ENCODE results near the gene TVP23A.
"Not testable (repeated sequence)": the region's sequence is repeated elsewhere in the genome, so short reads cannot be mapped to it uniquely, and the experiment has no call there.

TVP23A gene

GRCh38 chr16:10838621-10839278 is 20.2 kb upstream of the TVP23A start:
- in situ Hi-C loops (cut with HindIII; ENCODE audit: low sequenced_read_pairs), result no loop called here

GRCh38 chr16:10836174-10836853 is 17.7 kb upstream of the TVP23A start:
- in situ Hi-C loops (cut with HindIII; ENCODE audit: low sequenced_read_pairs), result no loop called here

GRCh38 chr16:10835281-10835931 is 16.8 kb upstream of the TVP23A start:
- in situ Hi-C loops (cut with HindIII; ENCODE audit: low sequenced_read_pairs), result no loop called here

- in situ Hi-C loops (cut with HindIII; ENCODE audit: low sequenced_read_pairs), result no loop called here
Observed at GRCh38 chr16:10834766-10835165, 16.2 kb upstream of the TVP23A start.

- in situ Hi-C loops (cut with HindIII; ENCODE audit: low sequenced_read_pairs), result no loop called here
Observed at GRCh38 chr16:10834130-10834529, 15.5 kb upstream of the TVP23A start.

GRCh38 chr16:10833271-10833670 is 14.7 kb upstream of the TVP23A start:
- in situ Hi-C loops (cut with HindIII; ENCODE audit: low sequenced_read_pairs), result no loop called here

- in situ Hi-C loops (cut with HindIII; ENCODE audit: low sequenced_read_pairs), result no loop called here
Observed at GRCh38 chr16:10831894-10832886, 13.6 kb upstream of the TVP23A start.

GRCh38 chr16:10830240-10830639 is 11.6 kb upstream of the TVP23A start:
- in situ Hi-C loops (cut with HindIII; ENCODE audit: low sequenced_read_pairs), result not testable (repeated sequence)

- in situ Hi-C loops (cut with HindIII; ENCODE audit: low sequenced_read_pairs), result not testable (repeated sequence)
Observed at GRCh38 chr16:10829390-10830098, 10.9 kb upstream of the TVP23A start.

GRCh38 chr16:10828851-10829366 is 10.3 kb upstream of the TVP23A start:
- in situ Hi-C loops (cut with HindIII; ENCODE audit: low sequenced_read_pairs), result no loop called here

GRCh38 chr16:10827691-10828341 is 9.2 kb upstream of the TVP23A start:
- in situ Hi-C loops (cut with HindIII; ENCODE audit: low sequenced_read_pairs), result no loop called here

GRCh38 chr16:10824111-10824893 is 5.7 kb upstream of the TVP23A start:
- in situ Hi-C loops (cut with HindIII; ENCODE audit: low sequenced_read_pairs), result no loop called here

GRCh38 chr16:10822702-10823101 is 4.1 kb upstream of the TVP23A start:
- in situ Hi-C loops (cut with HindIII; ENCODE audit: low sequenced_read_pairs), result no loop called here

- in situ Hi-C loops (cut with HindIII; ENCODE audit: low sequenced_read_pairs), result no loop called here
Observed at GRCh38 chr16:10820546-10820945, 2.0 kb upstream of the TVP23A start.

GRCh38 chr16:10817514-10817913 is 1.1 kb downstream of the TVP23A start:
- in situ Hi-C loops (cut with HindIII; ENCODE audit: low sequenced_read_pairs), result no loop called here

GRCh38 chr16:10813099-10813455 is 5.5 kb downstream of the TVP23A start:
- in situ Hi-C loops (cut with HindIII; ENCODE audit: low sequenced_read_pairs), result no loop called here

- in situ Hi-C loops (cut with HindIII; ENCODE audit: low sequenced_read_pairs), result no loop called here
Observed at GRCh38 chr16:10812312-10813098, 6.1 kb downstream of the TVP23A start.

GRCh38 chr16:10809706-10810105 is 8.9 kb downstream of the TVP23A start:
- in situ Hi-C loops (cut with HindIII; ENCODE audit: low sequenced_read_pairs), result no loop called here

Data from DLD1 (cell line).